ENCODE measurements around the gene CRYBA2.

The CRYBA2 gene

GRCh38 chr2:218998414-218999002 is 5.3 kb upstream of the CRYBA2 start:
- no peak for DNase-seq

DNA sequence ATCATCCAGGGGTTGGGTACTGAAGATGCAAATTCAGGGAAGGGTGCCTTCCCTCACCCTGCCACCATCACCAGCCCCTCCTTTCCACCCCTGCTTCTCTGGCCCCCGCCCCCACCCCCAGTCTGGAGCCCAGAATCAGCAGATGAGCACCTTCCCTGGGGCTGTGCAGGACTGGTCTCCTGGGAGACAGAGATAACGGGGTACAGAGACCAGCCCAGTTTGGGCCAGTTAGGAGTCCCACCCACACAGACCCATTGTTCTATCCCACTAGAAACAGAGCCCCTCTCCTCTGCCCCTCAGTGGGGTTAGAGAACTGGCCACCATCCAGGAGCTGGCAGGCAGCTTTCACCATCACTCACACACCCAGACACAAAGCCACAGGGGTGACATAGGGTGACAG is 4.5 kb upstream of the CRYBA2 start:
- peak; percentile 45 for DNase-seq

DNA sequence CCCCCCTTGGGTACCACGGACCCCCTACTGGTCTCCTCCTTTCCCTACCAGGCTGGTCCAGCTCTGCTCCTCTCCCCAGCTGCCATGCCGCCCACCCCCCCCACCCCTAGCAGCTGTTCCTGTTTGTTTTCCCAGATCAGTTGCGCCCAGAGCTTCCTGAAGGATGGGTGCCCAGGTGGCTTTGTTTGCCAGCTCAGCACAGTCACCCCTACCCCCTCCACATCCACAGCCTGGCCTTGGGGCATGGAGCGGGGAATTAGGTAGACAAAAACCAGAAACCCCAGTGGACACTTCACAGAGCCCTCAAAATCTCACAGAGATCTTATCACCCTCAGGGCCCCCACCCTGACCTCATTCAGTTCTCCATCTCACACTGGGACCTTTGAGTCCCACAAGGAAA is 3.7 kb upstream of the CRYBA2 start:
- DNase-seq = peak; percentile 87

DNA sequence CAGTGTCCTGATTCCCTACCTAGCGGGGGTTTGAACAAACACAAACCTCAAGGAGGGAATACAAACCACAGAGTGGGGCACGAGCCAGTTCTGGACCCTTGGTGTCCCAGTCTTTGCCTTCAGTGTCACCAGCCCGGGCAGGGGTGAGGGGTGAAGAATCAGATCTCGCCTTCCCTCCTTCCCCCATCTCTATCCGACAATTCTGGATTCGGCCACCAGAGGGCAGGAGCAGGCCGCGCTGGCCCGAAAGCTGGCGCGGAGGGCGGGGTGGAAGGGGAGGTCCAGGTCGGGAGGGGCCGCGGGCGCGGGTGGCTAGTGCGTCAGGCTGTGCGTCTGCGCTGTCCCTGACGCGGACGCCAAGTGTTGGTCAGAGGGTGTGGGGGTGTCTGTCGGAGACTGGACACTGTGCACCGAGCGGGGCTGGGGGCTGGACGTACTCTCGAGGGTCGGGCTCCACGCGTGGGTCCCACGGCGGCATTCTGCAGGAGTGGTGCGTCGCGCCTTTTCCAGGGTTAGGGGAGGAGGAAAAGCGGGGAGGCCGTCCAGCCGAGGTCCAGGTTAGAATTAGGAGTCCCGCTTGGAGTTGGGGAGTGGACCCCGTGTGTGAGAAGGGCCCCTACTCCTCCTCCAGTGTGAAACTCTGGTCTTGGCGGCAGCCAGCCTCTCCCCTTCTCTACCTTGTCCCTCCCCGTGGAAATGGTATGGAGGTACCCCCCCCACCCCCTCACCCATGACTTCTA is 2.9 kb upstream of the CRYBA2 start:
- peak; percentile 84 for DNase-seq

DNA sequence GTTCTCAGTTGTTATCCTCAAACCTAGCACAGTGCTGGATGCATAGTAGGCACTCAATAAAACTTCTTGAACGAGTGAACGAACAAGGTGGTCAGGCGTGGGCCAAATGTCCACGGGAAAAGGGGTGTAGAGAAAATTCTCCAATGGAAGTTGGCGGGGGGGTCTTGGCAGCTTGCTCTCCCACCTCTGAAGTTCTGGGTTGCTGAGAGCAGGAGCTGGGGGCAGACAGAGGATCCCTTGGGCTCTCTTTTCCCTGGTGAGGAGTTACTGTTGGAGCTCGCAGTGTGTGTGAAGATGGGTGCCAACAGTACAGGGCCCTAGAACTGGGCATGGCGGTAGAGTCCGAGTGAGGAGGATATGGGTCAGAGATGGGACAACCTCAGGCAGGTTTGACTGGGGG is 2.3 kb upstream of the CRYBA2 start:
- no peak for DNase-seq

- DNase-seq = no peak
These were observed 398 bp downstream of the CRYBA2 start for GRCh38 chr2:218992703-218993344.

DNA sequence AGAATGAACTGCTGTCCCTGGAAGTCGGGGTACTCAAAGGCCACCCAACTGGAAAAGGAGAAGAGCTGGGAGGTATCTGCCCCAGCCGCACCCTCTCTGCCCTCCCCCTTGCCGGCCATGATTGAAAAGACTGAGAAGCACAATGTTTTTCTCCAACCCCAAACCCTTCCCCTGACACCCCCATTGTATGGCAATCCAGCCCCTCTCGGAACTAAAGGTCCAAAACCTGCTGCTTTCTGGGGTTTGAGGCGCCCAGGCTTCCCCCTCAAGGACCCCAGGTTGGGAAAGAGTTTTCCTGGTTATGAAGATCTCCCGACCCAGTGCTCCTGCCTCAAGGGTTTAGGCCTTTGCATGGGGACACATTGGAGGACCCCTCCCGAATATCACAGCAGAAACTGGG is 1.0 kb downstream of the CRYBA2 start:
- DNase-seq = no peak

DNA sequence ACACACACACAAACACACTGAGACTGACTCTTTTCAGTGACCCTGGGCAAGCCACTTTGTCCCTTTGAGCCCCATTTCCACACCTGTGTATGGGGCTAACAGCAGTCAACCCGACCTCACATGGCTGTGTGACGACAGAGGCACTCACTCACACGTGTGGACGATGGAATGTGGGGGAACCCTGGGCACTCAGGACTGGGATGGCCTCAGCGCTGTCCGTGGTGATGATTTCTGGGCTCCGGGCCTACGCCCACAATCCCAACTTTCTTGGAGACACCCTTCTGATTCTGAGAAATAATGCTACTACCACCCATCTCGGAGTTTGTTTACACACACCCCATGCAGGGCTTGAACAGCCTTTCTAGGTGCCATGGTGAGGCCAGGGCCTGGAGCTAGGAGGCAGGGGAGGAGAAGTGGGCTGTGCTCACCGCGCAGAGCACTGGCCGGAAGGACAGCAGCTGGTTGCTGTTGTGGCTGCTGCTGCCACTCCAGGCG is 1.5 kb downstream of the CRYBA2 start:
- no peak for DNase-seq

DNA sequence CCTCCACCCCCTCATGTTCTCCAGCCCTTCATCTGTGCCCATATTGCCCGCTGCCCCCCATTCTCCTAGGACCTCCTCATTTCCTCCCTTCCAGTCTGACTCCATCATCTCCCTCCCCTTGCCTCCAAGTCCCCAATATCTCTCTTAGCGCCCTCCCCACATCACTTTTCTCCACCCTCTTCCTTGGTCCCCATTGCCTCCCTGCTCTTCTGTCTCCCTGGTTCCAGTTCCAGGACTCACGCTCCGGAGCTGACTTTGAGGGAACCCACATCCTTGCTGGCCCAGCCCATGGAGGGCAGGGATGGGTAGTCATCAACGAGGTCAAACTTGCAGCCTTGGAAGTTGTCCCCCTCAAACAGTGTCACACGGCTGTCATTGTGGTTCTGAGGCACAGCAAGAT is 2.6 kb downstream of the CRYBA2 start:
- DNase-seq = no peak

DNA sequence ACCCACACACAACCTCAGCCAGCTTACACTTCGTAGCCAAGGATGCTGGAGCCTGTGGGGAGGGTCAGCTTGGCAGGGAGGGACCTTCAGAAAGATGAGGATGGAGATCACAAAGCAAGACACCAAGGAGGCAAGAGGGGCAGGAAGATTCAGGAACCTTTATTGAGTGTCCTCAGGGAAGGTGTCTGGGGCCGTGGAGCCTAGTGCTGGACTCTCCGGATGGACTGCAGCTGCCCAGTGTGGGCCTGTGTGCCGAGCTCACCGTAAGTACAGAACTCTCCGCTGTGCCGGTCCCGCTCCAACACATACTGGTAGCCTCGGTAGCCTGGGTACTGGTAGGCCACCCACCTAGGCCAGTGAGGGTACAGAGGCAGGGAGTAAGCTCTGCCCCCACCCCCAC is 3.2 kb downstream of the CRYBA2 start:
- no peak for DNase-seq

GRCh38 chr2:218988650-218989049 is 4.6 kb downstream of the CRYBA2 start:
- no peak for DNase-seq

DNA sequence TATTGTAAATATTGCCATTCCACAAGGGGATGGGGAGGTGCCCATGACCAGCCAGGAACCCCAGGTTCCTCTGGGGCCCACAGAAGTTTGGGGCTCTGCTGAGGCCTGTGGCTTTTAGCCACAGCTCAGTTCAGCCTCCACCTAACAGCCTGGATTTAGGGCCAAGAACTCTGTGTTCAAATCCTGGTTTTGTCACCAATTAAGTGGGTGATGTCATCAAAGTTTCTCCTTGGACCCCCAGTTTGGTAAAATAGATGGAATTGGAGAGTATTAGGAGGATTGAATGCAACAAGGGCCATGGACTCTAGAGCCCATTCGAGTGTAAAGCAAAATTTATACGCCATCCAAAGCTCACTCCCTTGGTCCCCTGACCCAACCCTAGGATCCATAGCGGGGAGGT is 5.1 kb downstream of the CRYBA2 start:
- no peak for DNase-seq

GRCh38 chr2:218986148-218986761 is 7.0 kb downstream of the CRYBA2 start:
- no peak for DNase-seq

- peak; percentile 36 for DNase-seq
These were observed 7.7 kb downstream of the CRYBA2 start for GRCh38 chr2:218985325-218986091.

DNA sequence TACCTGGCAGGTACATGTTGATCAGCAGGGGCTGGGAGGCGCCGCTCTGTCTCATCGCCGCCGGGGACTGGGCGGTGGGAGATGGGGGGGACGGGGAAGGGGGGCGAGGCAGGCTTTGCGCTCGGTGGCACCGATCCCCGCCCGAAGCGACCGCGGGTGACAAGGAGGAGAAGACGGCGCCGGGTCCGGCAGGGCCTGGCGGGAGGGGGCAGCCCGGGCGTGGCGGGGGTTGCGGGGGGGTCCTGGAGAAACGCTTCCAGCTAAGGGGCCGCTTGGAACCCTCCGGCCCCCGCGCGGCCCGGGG is 8.2 kb downstream of the CRYBA2 start, which contains the start of gene FEV:
FEV (minus strand) TSS at position 164 of the 304 bp plus-strand sequence; CDS start at position 55, 109 bp downstream.
- DNase-seq = peak; percentile 24

DNA sequence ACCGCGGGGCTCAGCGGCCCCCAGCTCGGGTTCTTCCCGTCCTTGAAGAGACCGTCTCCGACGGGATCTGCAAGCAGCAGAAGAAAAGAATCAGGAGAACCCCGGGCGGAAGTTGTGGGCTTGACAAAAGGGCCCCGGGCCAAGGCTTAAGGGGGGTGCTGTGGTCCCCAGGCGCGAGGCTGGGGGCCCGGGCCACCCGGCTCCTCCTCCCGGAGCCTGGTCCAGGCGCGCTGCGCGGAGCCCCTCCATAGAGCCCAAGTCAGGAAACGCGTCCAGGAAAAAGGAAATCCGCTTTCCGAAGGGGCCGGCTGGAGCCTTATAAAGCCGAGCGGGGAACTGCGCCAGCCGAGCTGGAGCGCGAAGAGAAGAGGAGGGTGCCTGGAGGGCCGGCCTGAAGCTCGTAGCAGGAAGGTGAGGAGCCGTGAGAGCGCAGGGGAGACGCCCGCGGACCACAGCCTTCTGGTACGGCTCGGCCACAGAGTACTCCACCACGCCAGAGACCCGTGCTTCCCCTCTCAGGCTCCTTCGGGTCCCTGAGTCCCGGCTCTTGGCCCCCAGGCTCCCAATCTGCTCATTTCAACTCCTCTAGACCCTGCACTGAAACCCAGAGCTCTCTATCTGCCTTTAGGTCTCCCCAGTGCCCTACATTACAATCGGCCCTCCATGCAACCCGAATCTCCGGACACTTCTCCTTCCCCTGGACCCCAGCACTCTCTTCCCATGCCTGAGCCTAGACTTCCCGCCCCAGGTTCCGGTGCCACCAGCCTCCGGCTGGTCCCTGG is 8.8 kb downstream of the CRYBA2 start:
- peak; percentile 10 for DNase-seq

GRCh38 chr2:218983934-218984238 is 9.3 kb downstream of the CRYBA2 start:
- no peak for DNase-seq

- DNase-seq = no peak
These were observed 9.8 kb downstream of the CRYBA2 start for GRCh38 chr2:218983263-218983933.

DNA sequence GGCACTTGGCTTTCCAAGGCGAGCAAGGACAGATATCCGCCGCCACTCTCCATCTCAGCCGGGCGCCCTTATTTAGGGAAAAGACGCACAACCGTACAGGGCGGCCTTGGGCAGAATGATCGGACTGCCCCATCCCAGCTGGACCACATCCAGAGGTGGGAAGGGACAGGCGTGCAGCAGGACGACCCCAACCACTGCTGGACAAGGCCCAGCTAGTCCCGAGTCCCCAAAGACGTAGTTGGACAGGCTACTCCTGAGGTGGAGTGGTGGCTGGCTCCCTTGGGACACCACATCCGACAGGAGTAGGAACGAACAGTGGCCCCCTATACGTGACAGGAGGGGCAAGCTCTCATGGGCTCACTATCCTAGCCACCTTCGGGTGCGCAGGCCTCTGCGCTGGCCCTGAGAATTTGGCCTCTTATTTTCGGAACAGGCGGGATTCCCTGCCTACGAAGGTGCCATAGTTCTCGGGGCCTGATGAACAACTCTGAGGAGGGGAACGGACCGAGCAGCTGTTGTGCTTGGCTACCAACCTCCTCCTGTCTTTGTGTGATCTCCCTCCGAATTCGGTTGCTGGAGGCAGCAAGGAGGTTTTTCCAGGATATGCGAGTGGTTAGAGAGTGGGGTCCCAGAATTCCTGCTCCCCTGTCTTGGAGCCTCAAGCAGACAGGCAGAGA is 10.5 kb downstream of the CRYBA2 start:
- DNase-seq = no peak

DNA sequence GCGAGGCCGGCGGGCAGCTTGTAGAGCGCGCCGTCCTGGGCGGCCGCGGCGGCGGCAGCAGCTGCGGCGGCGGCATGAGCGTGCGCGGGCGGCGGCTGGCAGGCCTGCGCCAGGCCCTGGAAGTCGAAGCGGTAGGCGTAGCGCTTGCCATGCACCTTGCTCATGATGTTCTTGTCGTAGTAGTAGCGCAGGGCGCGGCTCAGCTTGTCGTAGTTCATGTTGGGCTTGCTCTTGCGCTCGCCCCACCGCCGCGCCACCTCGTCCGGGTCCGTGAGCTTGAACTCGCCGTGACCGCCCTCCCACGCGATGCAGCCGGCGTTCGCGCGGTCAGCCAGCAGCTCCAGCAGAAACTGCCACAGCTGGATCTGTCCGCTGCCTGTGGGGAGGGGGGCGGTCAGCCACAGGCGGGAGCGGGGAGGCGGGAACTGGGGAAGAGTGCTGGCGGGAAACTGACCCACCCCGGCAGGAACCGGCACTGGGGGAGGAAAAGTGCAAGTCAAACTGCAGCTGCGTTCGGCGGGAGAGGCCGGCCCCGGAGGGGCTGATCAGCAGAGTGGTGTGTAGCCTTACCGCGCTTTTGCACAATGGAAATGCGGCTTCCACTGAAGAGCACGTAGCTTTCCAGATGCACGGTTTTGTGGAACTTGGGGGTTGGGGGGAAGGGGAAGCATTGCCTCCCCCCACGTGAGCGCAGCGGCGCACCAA is 11.2 kb downstream of the CRYBA2 start:
- no peak for DNase-seq

Data from NCI-H2171 (cell line).